IMR-90 (cell line): ENCODE results near the gene SIAH1. TPM values are rescaled to one million over a fixed set of nuclear protein-coding genes. Genes with fewer than 3 reads are reported as not detected.

Experiments used
- ATAC-seq: fragments of 200-7000 bp; cut with Tn5 transposase; 2 replicates; pipeline ENCODE4 v1.9.1; 2020; ENCODE audit warnings: low read depth, mild to moderate bottlenecking, moderate library complexity
- BruUV-seq: library from RNA; stranded (reverse); fragments of 400-500 nt; replicated peaks from 2 replicates; lab custom pipeline; 2021; lab: Mats Ljungman, UMichigan
- CTCF ChIA-PET: fragments of 300-600 bp; formaldehyde crosslinking; extraction: SDS; loops from one replicate; lab custom pipeline; 2021; ENCODE audit warnings: antibody characterized with exemption; lab: Yijun Ruan, JAX
- POLR2A ChIA-PET: fragments of 300-600 bp; sonication (Branson Sonifier 250); formaldehyde crosslinking; loops from one replicate; lab custom pipeline; 2022; ENCODE audit warnings: antibody characterized with exemption; ENCODE audit not compliant: unreplicated experiment; lab: Charles Lee
- DNase-seq: peaks from one replicate; pipeline ENCODE4 v3.0.0; 2013
- H2AFZ ChIP-seq: replicated peaks from 2 replicates; pipeline ENCODE3; 2013; ENCODE audit warnings: low read length, mild to moderate bottlenecking; ENCODE audit not compliant: poor library complexity
- H2AK5ac ChIP-seq: 2 replicates; pipeline ENCODE4 v1.6.1; 2013; ENCODE audit warnings: low read depth, low read length, inconsistent platforms
- H2AK9ac ChIP-seq: replicated peaks from 2 replicates; pipeline ENCODE3; 2013; ENCODE audit warnings: mild to moderate bottlenecking, low read depth, low read length, moderate library complexity; ENCODE audit not compliant: poor library complexity
- H2BK120ac ChIP-seq: 2 replicates; pipeline ENCODE4 v1.6.1; 2013; ENCODE audit warnings: low read depth, low read length, inconsistent platforms
- H2BK15ac ChIP-seq: 3 replicates; pipeline ENCODE4 v1.6.1; 2013; ENCODE audit warnings: low read depth, low read length, inconsistent platforms
- H2BK20ac ChIP-seq: 2 replicates; pipeline ENCODE4 v1.6.1; 2013; ENCODE audit warnings: low read depth, mild to moderate bottlenecking, inconsistent platforms, low read length, moderate library complexity
- H2BK5ac ChIP-seq: 2 replicates; pipeline ENCODE4 v1.6.1; 2013; ENCODE audit warnings: mild to moderate bottlenecking, low read depth, low read length, inconsistent platforms; ENCODE audit not compliant: poor library complexity, severe bottlenecking
- H3K14ac ChIP-seq: replicated peaks from 2 replicates; pipeline ENCODE4 v1.6.1; 2013; ENCODE audit warnings: low read depth, low read length, inconsistent platforms
- H3K18ac ChIP-seq: 2 replicates; pipeline ENCODE4 v1.6.1; 2013; ENCODE audit warnings: low read depth, low read length, control low read depth
- H3K23ac ChIP-seq: 2 replicates; pipeline ENCODE4 v1.6.1; 2013; ENCODE audit warnings: low read depth, low read length, inconsistent platforms
- H3K27ac ChIP-seq: 2 replicates; pipeline ENCODE4 v1.5.1; 2013; ENCODE audit warnings: mild to moderate bottlenecking, control low read depth, low read length; ENCODE audit not compliant: insufficient read depth
- H3K27me3 ChIP-seq: 2 replicates; pipeline ENCODE4 v1.6.1; 2013; ENCODE audit warnings: low read length; ENCODE audit not compliant: control insufficient read depth, insufficient read depth
- H3K36me3 ChIP-seq: 2 replicates; pipeline ENCODE4 v1.6.1; 2013; ENCODE audit warnings: low read length, mixed read lengths; ENCODE audit not compliant: control insufficient read depth, insufficient read depth
- H3K4ac ChIP-seq: 2 replicates; pipeline ENCODE4 v1.6.1; 2013; ENCODE audit warnings: low read depth, low read length, inconsistent platforms
- H3K4me1 ChIP-seq: 2 replicates; pipeline ENCODE4 v1.6.1; 2013; ENCODE audit warnings: low read length, mixed read lengths; ENCODE audit not compliant: control insufficient read depth, insufficient read depth
- H3K4me2 ChIP-seq: 2 replicates; pipeline ENCODE4 v1.6.1; 2013; ENCODE audit warnings: low read depth, mild to moderate bottlenecking, control low read depth, low read length, moderate library complexity
- H3K4me3 ChIP-seq: 2 replicates; pipeline ENCODE4 v1.5.1; 2013; ENCODE audit warnings: low read depth, mild to moderate bottlenecking, control low read depth, low read length, moderate library complexity; ENCODE audit not compliant: insufficient read depth
- H3K56ac ChIP-seq: 2 replicates; pipeline ENCODE4 v1.6.1; 2013; ENCODE audit warnings: low read length, inconsistent platforms; ENCODE audit not compliant: insufficient read depth; ENCODE audit errors: extremely low read depth
- H3K79me1 ChIP-seq, 2 experiments: 2 replicates each; pipeline ENCODE4 v1.6.1; 2013; ENCODE audit warnings: low read length in 2 of 2, inconsistent platforms in 1 of 2, low read depth in 1 of 2
- H3K9ac ChIP-seq: 2 replicates; pipeline ENCODE4 v1.6.1; 2013; ENCODE audit warnings: low read depth, low read length, control low read depth
- H3K9me1 ChIP-seq: 2 replicates; pipeline ENCODE4 v1.6.1; 2013; ENCODE audit warnings: low read length, inconsistent platforms; ENCODE audit not compliant: insufficient read depth
- H3K9me3 ChIP-seq: 2 replicates; pipeline ENCODE4 v1.6.1; 2013; ENCODE audit warnings: low read length; ENCODE audit not compliant: control insufficient read depth, insufficient read depth
- H4K20me1 ChIP-seq: 2 replicates; pipeline ENCODE4 v1.6.1; 2013; ENCODE audit warnings: low read length, inconsistent platforms; ENCODE audit not compliant: insufficient read depth
- H4K5ac ChIP-seq: 2 replicates; pipeline ENCODE4 v1.6.1; 2013; ENCODE audit warnings: mild to moderate bottlenecking, low read depth, low read length, control low read depth
- H4K8ac ChIP-seq, 2 experiments: 2 replicates each; pipeline ENCODE4 v1.6.1; 2013; ENCODE audit warnings: low read depth in 2 of 2, low read length in 2 of 2, control low read depth in 1 of 2, inconsistent platforms in 1 of 2
- H4K91ac ChIP-seq: 2 replicates; pipeline ENCODE4 v1.6.1; 2013; ENCODE audit warnings: low read depth, low read length, inconsistent platforms; ENCODE audit not compliant: insufficient read depth
- BHLHE40 ChIP-seq: fragments of 150-350 bp; IDR thresholded peaks from 2 replicates; pipeline ENCODE4 v1.6.1; 2016; ENCODE audit warnings: mild to moderate bottlenecking, low read depth, low read length
- CHD1 ChIP-seq: IDR thresholded peaks from 2 replicates; pipeline ENCODE4 v1.6.1; 2012; ENCODE audit warnings: low read depth, low read length, improper control_type of control experiment
- FOS ChIP-seq: fragments of 150-350 bp; IDR thresholded peaks from 2 replicates; pipeline ENCODE4 v1.6.1; 2016; ENCODE audit warnings: low read depth, low read length
- MAZ ChIP-seq: IDR thresholded peaks from 2 replicates; pipeline ENCODE4 v1.6.1; 2012; ENCODE audit warnings: low read depth, mild to moderate bottlenecking, low read length, improper control_type of control experiment, moderate library complexity, borderline replicate concordance
- MXI1 ChIP-seq: IDR thresholded peaks from 2 replicates; pipeline ENCODE4 v1.6.1; 2012; ENCODE audit warnings: low read depth, mild to moderate bottlenecking, low read length, moderate library complexity, borderline replicate concordance
- POLR2A ChIP-seq: IDR thresholded peaks from 2 replicates; pipeline ENCODE4 v1.6.1; 2012; ENCODE audit warnings: mild to moderate bottlenecking, low read depth, low read length
- SMC3 ChIP-seq: fragments of 150-350 bp; IDR thresholded peaks from 2 replicates; pipeline ENCODE4 v1.6.1; 2016; ENCODE audit warnings: low read depth, mild to moderate bottlenecking, antibody characterized with exemption, low read length, moderate library complexity
- WGBS, 2 experiments: methylation state at CpG; one replicate each; pipeline versions ENCODE4 v1.1.5 to v1.1.7; 2013; ENCODE audit warnings: missing lambda C conversion rate in 2 of 2; ENCODE audit not compliant: insufficient read length in 1 of 2; ENCODE audit errors: extremely low coverage in 2 of 2; 5-methylcytosine and 5-hydroxymethylcytosine counted together
- dilution Hi-C: fragments of 300-500 bp; cut with HindIII; formaldehyde crosslinking; loops from one replicate; pipeline ENCODE4 v1.14.3; 2018; ENCODE audit warnings: low sequenced_read_pairs; ENCODE audit not compliant: unreplicated experiment
- in situ Hi-C: fragments of 300-500 bp; cut with MboI; formaldehyde crosslinking; loops from 3 replicates; pipeline ENCODE4 v1.14.3; 2019; ENCODE audit warnings: low sequenced_read_pairs, inconsistent platforms, mixed read lengths
- intact Hi-C: fragments of 100-400 bp; cut with micrococcal nuclease; formaldehyde crosslinking; loops from 2 replicates; pipeline ENCODE4 v1.10.0; 2022
- microRNA-seq, 2 experiments: library from miRNA; stranded (forward) in 1 of 2; unstranded in 1 of 2; fragments of 10-50 nt in 1 of 2; fragments of <30 nt in 1 of 2; gene quantifications in 1 of 2; microRNA quantifications in 1 of 2; one replicate each; pipeline versions ENCODE3 to v1.1.0; 2013 to 2020; ENCODE audit not compliant: insufficient read depth in 1 of 2, insufficient read length in 1 of 2, unreplicated experiment in 1 of 2
- polyA plus RNA-seq, 3 experiments: library from polyadenylated mRNA; depleted of rRNA; stranded (reverse); fragments of >200 nt; gene quantifications; 2 replicates each; pipeline ENCODE4 v1.2.3, GENCODE V29; 2012; ENCODE audit warnings: low replicate concordance in 1 of 3
- small RNA-seq, 5 experiments: library from RNA; depleted of rRNA; stranded (forward); fragments of <200 nt; gene quantifications; one replicate each; pipeline ENCODE3, GENCODE V24; 2012
- total RNA-seq: library from RNA; depleted of rRNA; stranded (reverse); fragments of >200 nt; gene quantifications from 2 replicates; pipeline ENCODE4 v1.2.3, GENCODE V29; 2012; rRNA removed
- TF ChIP-seq, protein P1 (sequence below): conservative IDR thresholded peaks from 2 replicates; pipeline ENCODE4 v1.5.1; 2012; ENCODE audit warnings: mild to moderate bottlenecking, low read depth, low read length, improper control_type of control experiment

The SIAH1 gene
- total and polyA plus RNA-seq, 2 of the 4 experiments (the other 2 are of a cell fraction) = 10.3 to 17.7 TPM

DNA sequence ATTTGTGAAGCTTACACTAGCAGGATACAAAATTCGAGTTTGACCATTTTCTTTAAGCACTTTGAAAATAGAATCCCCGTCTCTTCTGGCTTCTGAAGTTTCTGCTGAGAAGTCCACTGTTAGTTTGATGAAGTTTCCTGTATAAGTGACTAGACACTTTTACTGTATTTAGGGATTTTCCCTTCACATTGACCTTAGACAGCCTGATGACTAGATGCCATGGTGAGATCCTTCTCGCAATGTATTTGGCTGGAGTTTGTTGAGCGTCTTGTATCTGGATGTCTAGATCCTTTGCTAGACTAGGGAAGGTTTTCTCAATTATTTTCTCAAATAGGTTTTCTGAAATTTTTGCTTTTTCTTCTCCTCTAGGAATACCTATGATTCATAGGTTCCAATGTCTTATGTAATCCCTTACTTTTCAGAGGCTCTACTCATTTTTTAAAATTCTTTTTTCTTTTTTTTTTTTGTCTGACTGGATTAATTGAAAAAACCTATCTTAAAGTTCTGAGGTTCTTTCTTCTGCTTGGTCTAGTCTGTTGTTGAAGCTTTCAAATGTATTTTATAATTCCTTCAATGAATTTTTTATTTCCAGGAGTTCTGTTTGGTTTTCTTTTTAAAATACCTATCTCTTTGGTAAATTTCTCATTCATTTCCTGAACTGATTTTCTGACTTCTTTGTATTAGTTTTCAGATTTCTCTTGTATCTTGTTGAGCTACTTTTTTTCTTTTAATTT, 74.1 kb downstream of the SIAH1 start:
- no peak overlapping the region for H3K56ac ChIP-seq
- no peak overlapping the region for H3K9ac ChIP-seq
- H3K9me3 ChIP-seq = peaks cover 13% of the 10 kb centered on the region
- H2AFZ ChIP-seq = no peak overlapping the region
- no peak overlapping the region for H3K27ac ChIP-seq
- dilution Hi-C loops (no loop called here), intact Hi-C loops (no loop called here), in situ Hi-C loops (no loop called here)
- H2AK5ac ChIP-seq = no peak overlapping the region
- H3K4me1 ChIP-seq = no peaks in the 10 kb centered on the region
- no peak overlapping the region for H4K8ac ChIP-seq
- H3K4me2 ChIP-seq = no peak overlapping the region
- H3K9me1 ChIP-seq = no peaks in the 10 kb centered on the region
- DNase-seq (no peak), ATAC-seq (no peak)
- no TSS peak for BruUV-seq
- no peak overlapping the region for H3K4ac ChIP-seq
- CTCF ChIA-PET = no interaction called here
- H3K4me3 ChIP-seq = no peak overlapping the region
- no peak overlapping the region for H3K14ac ChIP-seq
- peaks cover 5% of the 10 kb centered on the region; the same call in 1 of the 2 replicates for H4K20me1 ChIP-seq
- no peak overlapping the region for H2BK120ac ChIP-seq
- H4K91ac ChIP-seq = no peak overlapping the region
- H3K18ac ChIP-seq = no peak overlapping the region
- no peak overlapping the region for H2BK20ac ChIP-seq
- WGBS, 2 experiments = no CpG with 5 or more reads among the region's 4 CpGs
- no peak overlapping the region for H2AK9ac ChIP-seq
- H3K36me3 ChIP-seq = peaks cover 24% of the 10 kb centered on the region
- peaks cover 21 to 22% of the 10 kb centered on the region in 2 experiments for H3K79me1 ChIP-seq
- H3K27me3 ChIP-seq = no peaks in the 10 kb centered on the region
- H4K5ac ChIP-seq = no peak overlapping the region
- no peak overlapping the region for H2BK5ac ChIP-seq
- H2BK15ac ChIP-seq = no peak overlapping the region
- no peak overlapping the region for H3K23ac ChIP-seq
- POLR2A ChIA-PET = no interaction called here
- TF ChIP-seq MAZ (no peak), CHD1 (no peak), FOS (no peak), SMC3 (no peak), MXI1 (no peak), BHLHE40 (no peak), POLR2A (no peak)
- TF ChIP-seq, protein P1, sequence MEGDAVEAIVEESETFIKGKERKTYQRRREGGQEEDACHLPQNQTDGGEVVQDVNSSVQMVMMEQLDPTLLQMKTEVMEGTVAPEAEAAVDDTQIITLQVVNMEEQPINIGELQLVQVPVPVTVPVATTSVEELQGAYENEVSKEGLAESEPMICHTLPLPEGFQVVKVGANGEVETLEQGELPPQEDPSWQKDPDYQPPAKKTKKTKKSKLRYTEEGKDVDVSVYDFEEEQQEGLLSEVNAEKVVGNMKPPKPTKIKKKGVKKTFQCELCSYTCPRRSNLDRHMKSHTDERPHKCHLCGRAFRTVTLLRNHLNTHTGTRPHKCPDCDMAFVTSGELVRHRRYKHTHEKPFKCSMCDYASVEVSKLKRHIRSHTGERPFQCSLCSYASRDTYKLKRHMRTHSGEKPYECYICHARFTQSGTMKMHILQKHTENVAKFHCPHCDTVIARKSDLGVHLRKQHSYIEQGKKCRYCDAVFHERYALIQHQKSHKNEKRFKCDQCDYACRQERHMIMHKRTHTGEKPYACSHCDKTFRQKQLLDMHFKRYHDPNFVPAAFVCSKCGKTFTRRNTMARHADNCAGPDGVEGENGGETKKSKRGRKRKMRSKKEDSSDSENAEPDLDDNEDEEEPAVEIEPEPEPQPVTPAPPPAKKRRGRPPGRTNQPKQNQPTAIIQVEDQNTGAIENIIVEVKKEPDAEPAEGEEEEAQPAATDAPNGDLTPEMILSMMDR = no peak

Small RNA genes lying within 50 kb of the gene (microRNA-seq; reads per million reads assigned to microRNA genes)
- gene RF00017 (ENCODE audit: insufficient read depth, insufficient read length) = not detected

Small RNA genes lying within 50 kb of the gene (small RNA-seq; reads per million reads assigned to genes)
- 0 reads per million in 5 experiments for gene RF00017

Other genes with a start within 250 kb of the SIAH1 start
- under 0.01 TPM in 2 replicates for gene ABCC12, start 229.4 kb downstream of the SIAH1 start, total RNA-seq
- gene ABCC12, start 229.4 kb downstream of the SIAH1 start, polyA plus RNA-seq (2012; rRNA removed) = not detected in 2 replicates
- gene LONP2, start 141.1 kb downstream of the SIAH1 start, total RNA-seq = 81.1 and 90.9 TPM in 2 replicates
- 26.7 and 31.5 TPM in 2 replicates for gene LONP2, start 141.1 kb downstream of the SIAH1 start, polyA plus RNA-seq (2012; rRNA removed)
- gene ABCC11, start 137.9 kb downstream of the SIAH1 start, total RNA-seq = under 0.01 and 0.18 TPM in 2 replicates
- 0.06 and 0.09 TPM in 2 replicates for gene ABCC11, start 137.9 kb downstream of the SIAH1 start, polyA plus RNA-seq (2012; rRNA removed)
- gene N4BP1, start 224.8 kb upstream of the SIAH1 start, total RNA-seq = 14.0 and 19.4 TPM in 2 replicates
- 10.5 and 10.8 TPM in 2 replicates for gene N4BP1, start 224.8 kb upstream of the SIAH1 start, polyA plus RNA-seq (2012; rRNA removed)